ENCODE measurements around the gene SH3TC1.

GRCh38 chr4:8153441-8153840 is 45.6 kb upstream of the SH3TC1 start:
- no peak for TF ChIP-seq CTCF (IDR thresholded peaks at IDR 0.05)
- TF ChIP-seq POLR2A (IDR thresholded peaks at IDR 0.05) = no peak

All from gastroesophageal sphincter (tissue), 3 donors.